ENCODE results near the gene PPP4R2. TPM values are rescaled to one million over a fixed set of nuclear protein-coding genes. Genes with fewer than 3 reads are reported as not detected.
A peak's percentile ranks its signal among the peaks of the same experiment; 100 is the strongest.

The PPP4R2 gene
- total RNA-seq, 1 experiment from 2014 or later: 62.7 TPM

GRCh38 chr3:73036694-73037591 lies 40.3 kb downstream of the PPP4R2 start:
- no TSS peak for BruUV-seq (replicated peaks)
- ATAC-seq: peak; percentile 71
- Histone ChIP-seq H3K36me3 (ENCODE audit: low read depth, low read length) (no peaks in the 10 kb centered on the region), H3K9me2 (replicated peaks; ENCODE audit: low read length) (no peaks in the 10 kb centered on the region), H3K4me2 (ENCODE audit: low read length) (peak overlapping the region; percentile 44), H3K4me1 (ENCODE audit: insufficient read depth, low read length) (peaks cover 22% of the 10 kb centered on the region), H2AFZ (ENCODE audit: low read length) (no peak overlapping the region), H3K4me3 (ENCODE audit: low read length) (no peak overlapping the region), H3K27ac (ENCODE audit: low read length) (peak overlapping the region; percentile 28), H3K9me3 (ENCODE audit: low read length) (no peaks in the 10 kb centered on the region), H3F3A (ENCODE audit: low read length, unreplicated experiment) (no peaks in the 10 kb centered on the region), H4K20me1 (ENCODE audit: low read length) (peaks cover 45% of the 10 kb centered on the region), H3K79me2 (ENCODE audit: low read length) (peaks cover 100% of the 10 kb centered on the region), H3K27me3 (ENCODE audit: low read length) (no peaks in the 10 kb centered on the region), H3K9ac (ENCODE audit: low read length) (no peak overlapping the region)
- TF ChIP-seq CTCF (conservative IDR thresholded peaks at IDR 0.05; ENCODE audit: low read depth, low read length) (no peak), EZH2 (IDR thresholded peaks at IDR 0.05; ENCODE audit: low read length, unreplicated experiment) (no peak), EZH2phosphoT487 (IDR thresholded peaks at IDR 0.05; ENCODE audit: borderline replicate concordance, low read length) (no peak)
- CTCF ChIA-PET: no interaction called here
- POLR2A ChIA-PET (ENCODE audit: unreplicated experiment): no interaction called here
- DNase-seq: peak; percentile 29
- intact Hi-C loops (cut with micrococcal nuclease): loop anchor here (1.0 to 5.0 kb wide), 2 partner anchors 15 to 40 kb away; partner anchors contain the start of gene PPP4R2

DNA sequence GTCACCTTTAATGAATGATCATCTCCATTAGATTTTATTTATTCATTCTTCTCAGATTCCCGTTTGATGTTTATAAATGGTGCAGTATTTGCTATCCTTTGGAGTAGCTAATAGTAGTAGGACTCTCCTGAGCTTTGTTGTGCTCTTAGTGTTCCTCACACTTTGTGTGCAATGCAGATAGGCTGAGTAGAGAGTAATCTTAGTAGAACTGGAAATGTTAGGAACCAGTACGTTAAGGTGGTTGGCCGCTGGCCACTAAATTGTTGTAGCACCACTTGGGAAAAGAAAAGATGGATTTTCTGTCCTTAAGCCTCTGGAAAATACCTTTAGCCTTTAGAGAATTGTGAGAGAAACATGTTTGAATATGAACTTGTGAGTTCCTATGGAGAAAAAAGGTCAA lies 44.9 kb downstream of the PPP4R2 start:
- Histone ChIP-seq H3K4me1 (ENCODE audit: insufficient read depth, low read length) (peaks cover 13% of the 10 kb centered on the region), H3K79me2 (ENCODE audit: low read length) (peaks cover 100% of the 10 kb centered on the region), H4K20me1 (ENCODE audit: low read length) (peaks cover 61% of the 10 kb centered on the region), H3K36me3 (ENCODE audit: low read depth, low read length) (no peaks in the 10 kb centered on the region; the same call in 1 of the 2 replicates), H3K9ac (ENCODE audit: low read length) (no peak overlapping the region), H3K9me3 (ENCODE audit: low read length) (no peaks in the 10 kb centered on the region), H2AFZ (ENCODE audit: low read length) (no peak overlapping the region), H3K27me3 (ENCODE audit: low read length) (no peaks in the 10 kb centered on the region), H3K4me3 (ENCODE audit: low read length) (no peak overlapping the region), H3K27ac (ENCODE audit: low read length) (no peak overlapping the region), H3K9me2 (replicated peaks; ENCODE audit: low read length) (no peaks in the 10 kb centered on the region), H3K4me2 (ENCODE audit: low read length) (no peak overlapping the region), H3F3A (ENCODE audit: low read length, unreplicated experiment) (no peaks in the 10 kb centered on the region)
- POLR2A ChIA-PET (ENCODE audit: unreplicated experiment): no interaction called here
- TF ChIP-seq CTCF (conservative IDR thresholded peaks at IDR 0.05; ENCODE audit: low read depth, low read length): no peak
- TF ChIP-seq EZH2 (IDR thresholded peaks at IDR 0.05; ENCODE audit: low read length, unreplicated experiment): no peak
- no peak for TF ChIP-seq EZH2phosphoT487 (IDR thresholded peaks at IDR 0.05; ENCODE audit: borderline replicate concordance, low read length)
- intact Hi-C loops (cut with micrococcal nuclease): no loop called here
- no TSS peak for BruUV-seq (replicated peaks)
- ATAC-seq (no peak), DNase-seq (no peak)
- CTCF ChIA-PET: no interaction called here

DNA sequence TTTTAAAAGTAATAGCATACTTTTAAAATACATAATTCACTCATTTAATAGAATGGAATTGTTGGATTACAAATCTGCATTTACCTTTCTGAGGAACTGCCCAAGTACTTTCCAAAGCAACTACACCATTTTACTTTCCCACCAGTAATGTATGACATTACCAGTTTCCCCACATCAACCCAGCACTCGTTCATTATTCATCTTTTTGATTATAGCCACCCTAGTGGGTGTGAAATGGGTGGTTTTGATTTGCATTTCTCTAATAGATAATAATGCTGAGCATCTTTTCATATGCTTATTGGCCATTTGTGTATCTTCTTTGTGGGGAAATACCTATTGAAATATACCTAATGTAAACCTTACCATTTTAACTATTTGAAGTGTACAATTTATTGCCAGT lies 46.8 kb downstream of the PPP4R2 start:
- no TSS peak for BruUV-seq (replicated peaks)
- DNase-seq (no peak), ATAC-seq (no peak)
- Histone ChIP-seq H3K9ac (ENCODE audit: low read length) (no peak overlapping the region), H2AFZ (ENCODE audit: low read length) (no peak overlapping the region), H3K27me3 (ENCODE audit: low read length) (no peaks in the 10 kb centered on the region), H3K27ac (ENCODE audit: low read length) (no peak overlapping the region), H3K9me2 (replicated peaks; ENCODE audit: low read length) (no peaks in the 10 kb centered on the region), H4K20me1 (ENCODE audit: low read length) (peaks cover 55% of the 10 kb centered on the region), H3K4me1 (ENCODE audit: insufficient read depth, low read length) (no peaks in the 10 kb centered on the region), H3F3A (ENCODE audit: low read length, unreplicated experiment) (no peaks in the 10 kb centered on the region), H3K36me3 (ENCODE audit: low read depth, low read length) (no peaks in the 10 kb centered on the region; the same call in none of the 2 replicates), H3K79me2 (ENCODE audit: low read length) (peaks cover 100% of the 10 kb centered on the region), H3K4me2 (ENCODE audit: low read length) (no peak overlapping the region), H3K9me3 (ENCODE audit: low read length) (no peaks in the 10 kb centered on the region), H3K4me3 (ENCODE audit: low read length) (no peak overlapping the region)
- CTCF ChIA-PET: no interaction called here
- POLR2A ChIA-PET (ENCODE audit: unreplicated experiment): no interaction called here
- intact Hi-C loops (cut with micrococcal nuclease): loop anchor here (1.0 kb wide), 1 partner anchor 20 kb away; no protein-coding TSS in a partner anchor
- no peak for TF ChIP-seq EZH2 (IDR thresholded peaks at IDR 0.05; ENCODE audit: low read length, unreplicated experiment)
- no peak for TF ChIP-seq EZH2phosphoT487 (IDR thresholded peaks at IDR 0.05; ENCODE audit: borderline replicate concordance, low read length)
- no peak for TF ChIP-seq CTCF (conservative IDR thresholded peaks at IDR 0.05; ENCODE audit: low read depth, low read length)

All from PC-3 (cell line).